Breast epithelium (tissue), 3 donors: ENCODE data around the gene NAMPT.

ENCODE experiments used
- POLR2A ChIP-seq: fragments of 450-650 bp; IDR thresholded peaks from one replicate; pipeline ENCODE4 v1.6.1; 2016; ENCODE audit warnings: antibody characterized with exemption, mild to moderate bottlenecking, moderate library complexity
- TF ChIP-seq, protein P1 (sequence below), 3 donors: fragments of 450-650 bp; IDR thresholded peaks; one replicate each; pipeline ENCODE4 v1.5.1; 2016 to 2017; ENCODE audit warnings: antibody characterized with exemption in 3 of 3, mild to moderate bottlenecking in 3 of 3, moderate library complexity in 3 of 3

DNA sequence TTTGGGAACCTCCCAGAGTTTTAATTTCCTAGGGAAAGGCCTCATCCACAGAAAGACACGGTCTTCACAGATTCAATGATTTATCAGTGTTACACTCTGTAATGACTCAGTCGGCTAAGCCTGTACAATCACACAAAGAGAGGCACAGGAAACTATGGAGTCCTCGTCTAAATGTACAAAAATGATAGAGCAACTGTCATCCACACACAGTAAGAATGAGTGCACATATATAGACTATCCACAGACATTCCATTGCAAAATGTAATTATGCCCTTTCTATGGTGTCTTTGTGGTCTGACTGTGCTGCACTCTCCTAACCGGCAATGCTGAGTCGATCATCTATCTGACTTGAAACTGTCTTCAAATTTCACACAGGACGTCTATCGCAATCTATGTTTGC, 3.5 kb upstream of the NAMPT start:
- TF ChIP-seq, protein P1, sequence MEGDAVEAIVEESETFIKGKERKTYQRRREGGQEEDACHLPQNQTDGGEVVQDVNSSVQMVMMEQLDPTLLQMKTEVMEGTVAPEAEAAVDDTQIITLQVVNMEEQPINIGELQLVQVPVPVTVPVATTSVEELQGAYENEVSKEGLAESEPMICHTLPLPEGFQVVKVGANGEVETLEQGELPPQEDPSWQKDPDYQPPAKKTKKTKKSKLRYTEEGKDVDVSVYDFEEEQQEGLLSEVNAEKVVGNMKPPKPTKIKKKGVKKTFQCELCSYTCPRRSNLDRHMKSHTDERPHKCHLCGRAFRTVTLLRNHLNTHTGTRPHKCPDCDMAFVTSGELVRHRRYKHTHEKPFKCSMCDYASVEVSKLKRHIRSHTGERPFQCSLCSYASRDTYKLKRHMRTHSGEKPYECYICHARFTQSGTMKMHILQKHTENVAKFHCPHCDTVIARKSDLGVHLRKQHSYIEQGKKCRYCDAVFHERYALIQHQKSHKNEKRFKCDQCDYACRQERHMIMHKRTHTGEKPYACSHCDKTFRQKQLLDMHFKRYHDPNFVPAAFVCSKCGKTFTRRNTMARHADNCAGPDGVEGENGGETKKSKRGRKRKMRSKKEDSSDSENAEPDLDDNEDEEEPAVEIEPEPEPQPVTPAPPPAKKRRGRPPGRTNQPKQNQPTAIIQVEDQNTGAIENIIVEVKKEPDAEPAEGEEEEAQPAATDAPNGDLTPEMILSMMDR (IDR thresholded peaks at IDR 0.05) = no peak
- no peak for TF ChIP-seq POLR2A
